Breast epithelium (tissue), 3 donors: ENCODE data around the gene UBE2E1.

ENCODE experiments used
- POLR2A ChIP-seq: fragments of 450-650 bp; IDR thresholded peaks from one replicate; pipeline ENCODE4 v1.6.1; 2016; ENCODE audit warnings: antibody characterized with exemption, mild to moderate bottlenecking, moderate library complexity
- TF ChIP-seq, protein P1 (sequence below), 3 donors: fragments of 450-650 bp; IDR thresholded peaks; one replicate each; pipeline ENCODE4 v1.5.1; 2016 to 2017; ENCODE audit warnings: antibody characterized with exemption in 3 of 3, mild to moderate bottlenecking in 3 of 3, moderate library complexity in 3 of 3

DNA sequence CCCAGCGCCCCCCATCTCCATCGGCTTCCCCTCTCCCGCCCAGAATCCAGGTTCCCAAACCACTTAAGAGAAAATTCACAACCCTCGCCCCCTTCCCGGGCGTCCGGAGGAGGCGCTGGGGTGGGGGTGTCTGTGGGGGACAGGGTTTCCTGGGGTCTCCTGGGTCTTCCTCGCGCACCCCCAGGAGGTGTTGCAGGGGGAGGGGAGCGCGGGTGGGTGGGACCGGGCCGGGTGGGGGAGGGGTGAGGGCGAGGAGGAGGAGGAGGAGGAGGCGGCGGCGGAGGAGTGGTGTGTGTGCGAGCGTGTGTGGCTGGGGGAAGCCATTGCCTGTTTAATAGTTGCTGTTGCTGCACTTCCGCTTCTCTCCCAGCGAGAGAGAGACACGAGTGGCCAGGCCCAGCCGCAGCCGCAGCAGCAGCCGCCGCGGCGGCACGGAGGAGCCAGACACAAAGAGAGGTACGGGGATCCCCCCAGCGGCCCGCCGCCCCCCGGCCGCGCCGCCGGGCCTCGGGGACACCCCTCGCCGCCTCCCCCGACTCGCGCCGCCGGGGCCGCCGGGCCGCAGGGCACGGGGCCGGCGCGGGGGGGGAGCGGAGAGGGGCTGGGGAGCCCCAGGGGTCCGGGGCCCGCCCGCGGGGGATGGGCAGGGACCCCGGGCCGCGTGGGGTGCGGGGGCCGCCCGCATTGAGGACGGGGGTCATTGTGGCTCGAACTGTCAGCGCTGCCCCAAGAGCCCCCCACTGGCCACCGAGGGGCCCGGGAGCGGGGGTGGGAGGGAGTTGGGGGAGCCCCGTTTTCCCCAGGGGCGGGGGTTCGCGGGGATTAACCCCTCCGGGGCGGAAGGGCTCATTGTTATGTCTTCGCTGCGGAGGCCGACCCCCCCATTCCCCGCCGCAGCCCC, at the start of gene UBE2E1:
- TF ChIP-seq, protein P1, sequence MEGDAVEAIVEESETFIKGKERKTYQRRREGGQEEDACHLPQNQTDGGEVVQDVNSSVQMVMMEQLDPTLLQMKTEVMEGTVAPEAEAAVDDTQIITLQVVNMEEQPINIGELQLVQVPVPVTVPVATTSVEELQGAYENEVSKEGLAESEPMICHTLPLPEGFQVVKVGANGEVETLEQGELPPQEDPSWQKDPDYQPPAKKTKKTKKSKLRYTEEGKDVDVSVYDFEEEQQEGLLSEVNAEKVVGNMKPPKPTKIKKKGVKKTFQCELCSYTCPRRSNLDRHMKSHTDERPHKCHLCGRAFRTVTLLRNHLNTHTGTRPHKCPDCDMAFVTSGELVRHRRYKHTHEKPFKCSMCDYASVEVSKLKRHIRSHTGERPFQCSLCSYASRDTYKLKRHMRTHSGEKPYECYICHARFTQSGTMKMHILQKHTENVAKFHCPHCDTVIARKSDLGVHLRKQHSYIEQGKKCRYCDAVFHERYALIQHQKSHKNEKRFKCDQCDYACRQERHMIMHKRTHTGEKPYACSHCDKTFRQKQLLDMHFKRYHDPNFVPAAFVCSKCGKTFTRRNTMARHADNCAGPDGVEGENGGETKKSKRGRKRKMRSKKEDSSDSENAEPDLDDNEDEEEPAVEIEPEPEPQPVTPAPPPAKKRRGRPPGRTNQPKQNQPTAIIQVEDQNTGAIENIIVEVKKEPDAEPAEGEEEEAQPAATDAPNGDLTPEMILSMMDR (IDR thresholded peaks at IDR 0.05) = no peak
- no peak for TF ChIP-seq POLR2A
